SK-N-MC (cell line): Measurements from ENCODE around the gene PCBD1.

Experiments
- EZH2 ChIP-seq: fragments of 200-600 bp; sonication (generic); IDR thresholded peaks from one replicate; pipeline ENCODE4 v1.6.1; 2017; ENCODE audit warnings: antibody characterized with exemption
- POLR2AphosphoS5 ChIP-seq: IDR thresholded peaks from 2 replicates; pipeline ENCODE4 v1.6.1; 2012; ENCODE audit warnings: mild to moderate bottlenecking, low read depth, low read length, borderline replicate concordance

DNA sequence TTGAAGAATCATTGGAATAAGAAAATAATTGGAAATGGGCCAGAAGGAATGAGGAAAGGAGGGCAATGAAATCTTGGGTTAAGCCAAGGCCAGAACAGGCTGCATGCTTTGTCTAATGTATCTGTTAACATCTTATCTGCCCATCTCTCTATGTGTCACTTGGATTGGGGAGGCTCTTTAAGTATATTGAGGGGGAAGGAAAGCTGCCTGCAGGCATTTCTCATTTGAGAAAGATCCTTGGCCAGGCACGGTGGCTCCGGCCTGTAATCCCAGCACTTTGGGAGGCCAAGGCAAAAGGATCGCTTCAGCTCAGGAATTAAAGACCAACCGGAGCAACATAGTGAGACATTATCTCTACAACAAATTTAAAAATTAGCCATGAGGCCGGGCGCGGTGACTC, 14.3 kb downstream of the PCBD1 start:
- TF ChIP-seq POLR2AphosphoS5 (no peak), EZH2 (no peak)
